HepG2 (cell line): ENCODE results near the gene SLC23A2. TPM values are rescaled to one million over a fixed set of nuclear protein-coding genes. Genes with fewer than 3 reads are reported as not detected.

Experiments used
- ATAC-seq: fragments of 200-7000 bp; cut with Tn5 transposase; 3 replicates; pipeline ENCODE4 v1.9.1; 2020; ENCODE audit warnings: mild to moderate bottlenecking, moderate library complexity
- BruUV-seq: library from RNA; stranded (reverse); fragments of 400-500 nt; replicated peaks from 2 replicates; lab custom pipeline; 2021; lab: Mats Ljungman, UMichigan
- CTCF ChIA-PET: fragments of 300-600 bp; formaldehyde crosslinking; extraction: SDS; loops from one replicate; lab custom pipeline; 2021; ENCODE audit warnings: low total read pairs, inconsistent platforms, low intra/inter-chr PET ratio; lab: Yijun Ruan, JAX
- POLR2A ChIA-PET: fragments of 350-600 bp; sonication (Branson Sonifier 250); formaldehyde crosslinking; loops from one replicate; lab custom pipeline; 2020; ENCODE audit warnings: antibody characterized with exemption, inconsistent platforms; lab: Yijun Ruan, JAX
- DNase-seq: peaks from one replicate; pipeline ENCODE4 v3.0.0-alpha.2; 2015; ENCODE audit warnings: low spot score
- FAIRE-seq: peaks from 3 replicates; lab custom pipeline; 2011; peaks lifted over from hg19 to GRCh38; lab: Jason Lieb, UNC
- H2AFZ ChIP-seq: one replicate; pipeline ENCODE4 v1.6.1; 2011; ENCODE audit warnings: low read length, inconsistent platforms
- H3K27ac ChIP-seq: fragments of 300-600 bp; 3 replicates; pipeline ENCODE4 v1.8.0; 2011; ENCODE audit warnings: mixed run types, mild to moderate bottlenecking, mixed read lengths, low read length, inconsistent platforms; ENCODE audit not compliant: insufficient read depth; ENCODE audit errors: extremely low read length
- H3K27me3 ChIP-seq, 2 experiments: fragments of 200-600 bp in 1 of 2; 2 replicates in 1 of 2; 3 replicates in 1 of 2; pipeline versions ENCODE4 v1.6.0 to v1.8.0; 2011; ENCODE audit warnings: low read length in 2 of 2, mild to moderate bottlenecking in 2 of 2, moderate library complexity in 2 of 2, inconsistent platforms in 1 of 2; ENCODE audit not compliant: insufficient read depth in 2 of 2, control insufficient read depth in 1 of 2
- H3K36me3 ChIP-seq, 2 experiments: fragments of 200-600 bp in 1 of 2; replicated peaks in 1 of 2; 2 replicates in 1 of 2; 3 replicates in 1 of 2; pipeline versions ENCODE4 v1.5.1 to v1.8.0; 2011; ENCODE audit warnings: low read length in 2 of 2, inconsistent platforms in 1 of 2; ENCODE audit not compliant: insufficient read depth in 2 of 2, control insufficient read depth in 1 of 2
- H3K4me1 ChIP-seq: 2 replicates; pipeline ENCODE4 v1.5.1; 2012; ENCODE audit warnings: low read length, inconsistent platforms; ENCODE audit not compliant: insufficient read depth
- H3K4me2 ChIP-seq: 2 replicates; pipeline ENCODE4 v1.6.0; 2011; ENCODE audit warnings: low read depth, low read length, inconsistent platforms
- H3K4me3 ChIP-seq, 3 experiments: fragments of 200-600 bp in 1 of 3; sonication (generic), shearing (Covaris generic) in 1 of 3; replicated peaks in 1 of 3; 2 replicates each; pipeline ENCODE4 v1.5.1; 2011 to 2016; ENCODE audit warnings: low read length in 3 of 3, inconsistent platforms in 2 of 3, low read depth in 2 of 3, mild to moderate bottlenecking in 2 of 3, control low read depth in 1 of 3, mixed read lengths in 1 of 3; ENCODE audit not compliant: insufficient read depth in 1 of 3
- H3K79me2 ChIP-seq: one replicate; pipeline ENCODE4 v1.6.1; 2011; ENCODE audit warnings: low read length, inconsistent platforms; ENCODE audit not compliant: insufficient read depth
- H3K9ac ChIP-seq: 2 replicates; pipeline ENCODE4 v1.6.0; 2011; ENCODE audit warnings: mild to moderate bottlenecking, low read depth, low read length, inconsistent platforms; ENCODE audit not compliant: insufficient read depth
- H3K9me3 ChIP-seq: 2 replicates; pipeline ENCODE4 v1.5.1; 2012; ENCODE audit warnings: mild to moderate bottlenecking, low read length
- H4K20me1 ChIP-seq: 2 replicates; pipeline ENCODE4 v1.6.0; 2011; ENCODE audit warnings: inconsistent platforms, mild to moderate bottlenecking, low read length, moderate library complexity; ENCODE audit not compliant: insufficient read depth
- ATF4 ChIP-seq, 2 experiments: fragments of 450-650 bp in 1 of 2; sonication (generic) in 1 of 2; formaldehyde crosslinking; IDR thresholded peaks; 2 replicates each; pipeline versions ENCODE4 v1.5.0 to v1.8.0; 2020 to 2022; ENCODE audit warnings: mild to moderate bottlenecking in 1 of 2, missing genetic modification reagents in 1 of 2
- EHMT2 ChIP-seq: fragments of 200-600 bp; sonication (generic); IDR thresholded peaks from 2 replicates; pipeline ENCODE4 v1.7.0; 2017; ENCODE audit warnings: antibody characterized with exemption, low read depth, low read length, borderline replicate concordance
- ELK4 ChIP-seq: sonication (generic); formaldehyde crosslinking; IDR thresholded peaks from 2 replicates; pipeline ENCODE4 v1.9.0; 2021; ENCODE audit warnings: missing genetic modification reagents, borderline replicate concordance
- FOXO1 ChIP-seq: sonication (generic); formaldehyde crosslinking; IDR thresholded peaks from 2 replicates; pipeline ENCODE4 v1.4.0; 2020; ENCODE audit warnings: missing genetic modification reagents
- GPBP1L1 ChIP-seq: sonication (generic); formaldehyde crosslinking; IDR thresholded peaks from 2 replicates; pipeline ENCODE4 v1.5.0; 2020; ENCODE audit warnings: mild to moderate bottlenecking, missing genetic modification reagents
- KLF11 ChIP-seq: IDR thresholded peaks from 2 replicates; pipeline ENCODE4 v1.6.1; 2016; ENCODE audit warnings: missing compliant biosample characterization
- NFYC ChIP-seq: IDR thresholded peaks from 2 replicates; pipeline ENCODE4 v1.6.1; 2016; ENCODE audit warnings: missing genetic modification reagents, missing compliant biosample characterization
- PHF8 ChIP-seq: sonication (generic); formaldehyde crosslinking; IDR thresholded peaks from 2 replicates; pipeline ENCODE4 v1.5.0; 2020; ENCODE audit warnings: missing genetic modification reagents
- TBX3 ChIP-seq: fragments of 450-650 bp; IDR thresholded peaks from 2 replicates; pipeline ENCODE4 v1.6.1; 2017; ENCODE audit warnings: antibody characterized with exemption, mild to moderate bottlenecking, inconsistent platforms, borderline replicate concordance
- YEATS4 ChIP-seq: sonication (generic); formaldehyde crosslinking; IDR thresholded peaks from 2 replicates; pipeline ENCODE4 v1.4.0; 2020; ENCODE audit warnings: missing genetic modification reagents, borderline replicate concordance
- ZBTB39 ChIP-seq: sonication (generic); formaldehyde crosslinking; IDR thresholded peaks from 2 replicates; pipeline ENCODE4 v1.5.0; 2020; ENCODE audit warnings: missing genetic modification reagents
- ZMAT3 ChIP-seq: sonication (generic); formaldehyde crosslinking; conservative IDR thresholded peaks from 2 replicates; pipeline ENCODE4 v1.7.0; 2021; ENCODE audit warnings: missing genetic modification reagents
- ZNF10 ChIP-seq: sonication (generic); formaldehyde crosslinking; IDR thresholded peaks from 2 replicates; pipeline ENCODE4 v1.4.0; 2020; ENCODE audit warnings: mild to moderate bottlenecking, low read depth, missing genetic modification reagents, borderline replicate concordance
- ZNF3 ChIP-seq: IDR thresholded peaks from 2 replicates; pipeline ENCODE4 v1.7.0; 2017; ENCODE audit warnings: inconsistent platforms
- ZNF414 ChIP-seq: sonication (generic); formaldehyde crosslinking; IDR thresholded peaks from 2 replicates; pipeline ENCODE4 v1.5.0; 2020; ENCODE audit warnings: missing genetic modification reagents
- ZNF724P ChIP-seq: sonication (generic); formaldehyde crosslinking; IDR thresholded peaks from 2 replicates; pipeline ENCODE4 v1.8.0; 2022; ENCODE audit warnings: missing genetic modification reagents, borderline replicate concordance
- ZNF816 ChIP-seq: sonication (generic); formaldehyde crosslinking; IDR thresholded peaks from 2 replicates; pipeline ENCODE4 v1.8.0; 2022; ENCODE audit warnings: missing genetic modification reagents, mild to moderate bottlenecking, borderline replicate concordance
- WGBS: methylation state at CpG from one replicate; pipeline ENCODE4 v1.1.6; 2017; ENCODE audit warnings: low lambda C conversion rate; 5-methylcytosine and 5-hydroxymethylcytosine counted together
- in situ Hi-C: cut with HindIII; loops from 2 replicates; pipeline ENCODE4 v1.10.0; 2017; ENCODE audit warnings: low pct_unique_long_range_greater_than_20kb; ENCODE audit not compliant: extremely low pct_ligation_motif_present
- intact Hi-C: fragments of 100-400 bp; cut with micrococcal nuclease; formaldehyde crosslinking; loops from one replicate; pipeline ENCODE4 v1.10.0; 2022; ENCODE audit not compliant: unreplicated experiment
- polyA plus RNA-seq, 8 experiments: library from polyadenylated mRNA; depleted of rRNA in 3 of 8; stranded (reverse) in 7 of 8; unstranded in 1 of 8; fragments of >200 nt; fragmentation: Illumina TruSeq in 4 of 8; extraction: Trizol in 4 of 8; gene quantifications; 2 replicates each; pipeline versions ENCODE4 v1.2.1 to v1.2.3, GENCODE V29; 2011 to 2016; ENCODE audit warnings: low read depth in 4 of 8, missing spikeins in 1 of 8, mixed read lengths in 1 of 8; ENCODE audit not compliant: insufficient read depth in 1 of 8
- total RNA-seq, 5 experiments: library from RNA; depleted of rRNA; stranded (reverse); fragments of >200 nt; fragmentation: Illumina TruSeq; extraction: Trizol; gene quantifications; 2 replicates each; pipeline ENCODE4 v1.2.3, GENCODE V29; 2016; ENCODE audit warnings: low read depth in 1 of 5

Gene SLC23A2
- total and polyA plus RNA-seq, 2 of the 13 experiments (the other 11 are each of a cell fraction or from before 2014, with no cell fraction given) = 42.2 to 51.2 TPM

GRCh38 chr20:4894981-4895381 lies 106.3 kb downstream of the SLC23A2 start:
- TF ChIP-seq TBX3 = no peak
- TF ChIP-seq GPBP1L1 = no peak
- TF ChIP-seq ZBTB39 = no peak
- TF ChIP-seq FOXO1 (CRISPR knock-in tag) = no peak
- no peak for TF ChIP-seq ZMAT3 (CRISPR knock-in tag)
- TF ChIP-seq NFYC (CRISPR knock-in tag) = no peak
- no peak for TF ChIP-seq EHMT2
- TF ChIP-seq ZNF10 = no peak
- no peak for TF ChIP-seq KLF11 (CRISPR knock-in tag)
- TF ChIP-seq YEATS4 (CRISPR knock-in tag) = no peak
- TF ChIP-seq ZNF724P (CRISPR knock-in tag) = peak; percentile 8; the same call in 1 of the 2 replicates
- TF ChIP-seq ATF4 (CRISPR knock-in tag; IDR thresholded peaks at IDR 0.05) = no peak
- TF ChIP-seq PHF8 = 0 out of 2 replicates have a peak, but pooled peaks have one; percentile 22
- TF ChIP-seq ZNF3 (CRISPR knock-in tag) = no peak
- TF ChIP-seq ELK4 = no peak
- TF ChIP-seq ZNF816 (CRISPR knock-in tag) = no peak
- no peak for TF ChIP-seq ZNF414
- peaks cover 65 to 76% of the 10 kb centered on the region in 2 experiments for H3K36me3 ChIP-seq
- H3K79me2 ChIP-seq = no peaks in the 10 kb centered on the region
- no peaks in the 10 kb centered on the region for H3K27me3 ChIP-seq
- ATAC-seq = no peak
- POLR2A ChIA-PET = no interaction called here
- H3K4me1 ChIP-seq = peaks cover 12% of the 10 kb centered on the region; the same call in 1 of the 2 replicates
- H3K27ac ChIP-seq = no peak overlapping the region
- no peaks in the 10 kb centered on the region for H3K9me3 ChIP-seq
- no TSS peak for BruUV-seq
- no peaks in the 10 kb centered on the region; the same call in 1 of the 2 replicates for H4K20me1 ChIP-seq
- 90% methylated on average over 8 of the region's 8 CpGs for WGBS
- H2AFZ ChIP-seq = no peak overlapping the region
- FAIRE-seq = no peak
- intact Hi-C loops = no loop called here
- in situ Hi-C loops = no loop called here
- no peak overlapping the region for H3K4me3 ChIP-seq
- DNase-seq = no peak
- H3K9ac ChIP-seq = no peak overlapping the region
- no peak overlapping the region for H3K4me2 ChIP-seq
- CTCF ChIA-PET = no interaction called here
